Measurements from ENCODE around the gene BDKRB2. TPM values are rescaled to one million over a fixed set of nuclear protein-coding genes. Genes with fewer than 3 reads are reported as not detected.

The BDKRB2 gene
- polyA plus RNA-seq, 1 experiment = 182 TPM

GRCh38 chr14:96261772-96262655 lies 57.4 kb downstream of the BDKRB2 start:
- Histone ChIP-seq H3K4me3 (ENCODE audit: low read depth, low read length) (peak overlapping the region; percentile 26), H3K27ac (ENCODE audit: low read depth, low read length) (peak overlapping the region; percentile 47), H3K9me3 (ENCODE audit: control insufficient read depth, insufficient read depth, low read length) (peaks cover 17% of the 10 kb centered on the region), H3K27me3 (ENCODE audit: control insufficient read depth, insufficient read depth, low read length) (no peaks in the 10 kb centered on the region)
- TF ChIP-seq CTCF (IDR thresholded peaks at IDR 0.05; ENCODE audit: low read depth, low read length) = peak; percentile 31
- POLR2A ChIA-PET = interaction anchor here (0.9 to 1.1 kb wide), 2 partner anchors 9 to 116 kb away, joined by 3 to 4 read pairs; no protein-coding TSS in a partner anchor
- no peak for DNase-seq (ENCODE audit: low read depth, low spot score)
- CTCF ChIA-PET = interaction anchor here (0.7 to 5.6 kb wide), 5 partner anchors 14 to 169 kb away, joined by 3 to 26 read pairs (median 4); no protein-coding TSS in a partner anchor

- Histone ChIP-seq H3K9me3 (ENCODE audit: control insufficient read depth, insufficient read depth, low read length) (peaks cover 17% of the 10 kb centered on the region), H3K27ac (ENCODE audit: low read depth, low read length) (peak overlapping the region; percentile 52), H3K4me3 (ENCODE audit: low read depth, low read length) (no peak overlapping the region), H3K27me3 (ENCODE audit: control insufficient read depth, insufficient read depth, low read length) (no peaks in the 10 kb centered on the region)
- no peak for DNase-seq (ENCODE audit: low read depth, low spot score)
- no peak for TF ChIP-seq CTCF (IDR thresholded peaks at IDR 0.05; ENCODE audit: low read depth, low read length)
- ChIA-PET POLR2A (no interaction called here), CTCF (interaction anchor here (0.8 to 5.6 kb wide), 3 partner anchors 12 to 165 kb away, joined by 3 to 26 read pairs (median 3); no protein-coding TSS in a partner anchor)
Measured at GRCh38 chr14:96263347-96264199, 58.9 kb downstream of the BDKRB2 start.

- H3K27ac ChIP-seq (ENCODE audit: low read depth, low read length) = peak overlapping the region; percentile 52
- H3K9me3 ChIP-seq (ENCODE audit: control insufficient read depth, insufficient read depth, low read length) = peaks cover 17% of the 10 kb centered on the region
- ChIA-PET CTCF (interaction anchor here (0.9 to 5.6 kb wide), 3 partner anchors 12 to 163 kb away, joined by 3 to 26 read pairs (median 4); no protein-coding TSS in a partner anchor), POLR2A (no interaction called here)
- no peak overlapping the region for H3K4me3 ChIP-seq (ENCODE audit: low read depth, low read length)
- DNase-seq (ENCODE audit: low read depth, low spot score) = no peak
- H3K27me3 ChIP-seq (ENCODE audit: control insufficient read depth, insufficient read depth, low read length) = no peaks in the 10 kb centered on the region
- no peak for TF ChIP-seq CTCF (IDR thresholded peaks at IDR 0.05; ENCODE audit: low read depth, low read length)
Measured at GRCh38 chr14:96264200-96264553, 59.5 kb downstream of the BDKRB2 start.

GRCh38 chr14:96264853-96265252 lies 60.2 kb downstream of the BDKRB2 start:
- Histone ChIP-seq H3K9me3 (ENCODE audit: control insufficient read depth, insufficient read depth, low read length) (peaks cover 13% of the 10 kb centered on the region), H3K27me3 (ENCODE audit: control insufficient read depth, insufficient read depth, low read length) (no peaks in the 10 kb centered on the region), H3K4me3 (ENCODE audit: low read depth, low read length) (no peak overlapping the region), H3K27ac (ENCODE audit: low read depth, low read length) (peak overlapping the region; percentile 65)
- ChIA-PET CTCF (interaction anchor here (0.9 to 5.6 kb wide), 3 partner anchors 11 to 164 kb away, joined by 4 to 26 read pairs (median 6); no protein-coding TSS in a partner anchor), POLR2A (no interaction called here)
- TF ChIP-seq CTCF (IDR thresholded peaks at IDR 0.05; ENCODE audit: low read depth, low read length) = peak; percentile 46
- no peak for DNase-seq (ENCODE audit: low read depth, low spot score)

All from AG04450 (cell line).